CD4-positive, CD25-positive, alpha-beta regulatory T cell (primary cell): Measurements from ENCODE around the gene RPH3AL. TPM values are rescaled to one million over a fixed set of nuclear protein-coding genes. Genes with fewer than 3 reads are reported as not detected.
"Not testable (repeated sequence)": the region's sequence is repeated elsewhere in the genome, so short reads cannot be mapped to it uniquely, and the experiment has no call there.

Source experiments
- ATAC-seq, 2 donors: fragments of 150-1000 bp; cut with Tn5 transposase; one replicate each; pipeline ENCODE4 v1.10.0; 2021; ENCODE audit warnings: low read depth in 2 of 2, moderate number of reproducible peaks in 2 of 2, moderate library complexity in 1 of 2
- DNase-seq, 3 donors: peaks; one replicate each; pipeline versions ENCODE4 v3.0.0 to v3.0.0-alpha.2; 2012 to 2022; ENCODE audit warnings: mixed read lengths in 1 of 3
- H3K27ac ChIP-seq: one replicate; pipeline ENCODE4 v1.7.0; 2013; ENCODE audit warnings: mild to moderate bottlenecking, low read length; ENCODE audit not compliant: insufficient read depth, poor library complexity, severe bottlenecking
- H3K27me3 ChIP-seq: one replicate; pipeline ENCODE4 v1.7.0; 2013; ENCODE audit warnings: low read length; ENCODE audit not compliant: control insufficient read depth, insufficient read depth
- H3K36me3 ChIP-seq: one replicate; pipeline ENCODE4 v1.7.0; 2013; ENCODE audit warnings: mild to moderate bottlenecking, low read length, moderate library complexity; ENCODE audit not compliant: control insufficient read depth, insufficient read depth
- H3K4me1 ChIP-seq: 2 replicates; pipeline ENCODE4 v1.7.0; 2013; ENCODE audit warnings: mild to moderate bottlenecking, low read length; ENCODE audit not compliant: insufficient read depth, control insufficient read depth, poor library complexity, severe bottlenecking
- H3K4me3 ChIP-seq: one replicate; pipeline ENCODE4 v1.7.0; 2013; ENCODE audit warnings: low read depth, mild to moderate bottlenecking, low read length, moderate library complexity
- H3K9me3 ChIP-seq, 2 experiments: 1 replicate in 1 of 2; 2 replicates in 1 of 2; pipeline ENCODE4 v1.7.0; 2013; ENCODE audit warnings: low read length in 2 of 2, mild to moderate bottlenecking in 1 of 2, moderate library complexity in 1 of 2; ENCODE audit not compliant: control insufficient read depth in 2 of 2
- H3K27ac Mint-ChIP-seq, 3 donors: one replicate each; pipeline ENCODE4 v1.8.0; 2020 to 2022; ENCODE audit warnings: mild to moderate bottlenecking in 3 of 3, mixed read lengths in 3 of 3, moderate library complexity in 2 of 3
- H3K27me3 Mint-ChIP-seq: one replicate; pipeline ENCODE4 v1.8.0; 2022; ENCODE audit warnings: mild to moderate bottlenecking, mixed read lengths
- H3K36me3 Mint-ChIP-seq: one replicate; pipeline ENCODE4 v1.8.0; 2020; ENCODE audit warnings: mixed read lengths
- H3K4me1 Mint-ChIP-seq, 4 donors: one replicate each; pipeline ENCODE4 v1.8.0; 2020 to 2022; ENCODE audit warnings: mixed read lengths in 4 of 4, mild to moderate bottlenecking in 1 of 4
- H3K4me3 Mint-ChIP-seq, 4 donors: one replicate each; pipeline ENCODE4 v1.8.0; 2020 to 2022; ENCODE audit warnings: mild to moderate bottlenecking in 4 of 4, mixed read lengths in 4 of 4, moderate library complexity in 3 of 4
- H3K9me3 Mint-ChIP-seq, 7 donors: one replicate each; pipeline ENCODE4 v1.8.0; 2020 to 2022; ENCODE audit warnings: mixed read lengths in 7 of 7, mild to moderate bottlenecking in 3 of 7, moderate library complexity in 2 of 7
- polyA plus RNA-seq, 4 donors: library from polyadenylated mRNA; unstranded; fragments of 300-500 nt; fragmentation: Illumina TruSeq; gene quantifications; one replicate each; pipeline ENCODE4 v1.2.3, GENCODE V29; 2021
- total RNA-seq: library from RNA; stranded (reverse); gene quantifications from one replicate; pipeline ENCODE4 v1.2.3, GENCODE V29; 2022

Gene RPH3AL
- total and polyA plus RNA-seq, 5 donors from 2014 or later, result 0.65 to 5.6 (median 3.0) TPM

DNA sequence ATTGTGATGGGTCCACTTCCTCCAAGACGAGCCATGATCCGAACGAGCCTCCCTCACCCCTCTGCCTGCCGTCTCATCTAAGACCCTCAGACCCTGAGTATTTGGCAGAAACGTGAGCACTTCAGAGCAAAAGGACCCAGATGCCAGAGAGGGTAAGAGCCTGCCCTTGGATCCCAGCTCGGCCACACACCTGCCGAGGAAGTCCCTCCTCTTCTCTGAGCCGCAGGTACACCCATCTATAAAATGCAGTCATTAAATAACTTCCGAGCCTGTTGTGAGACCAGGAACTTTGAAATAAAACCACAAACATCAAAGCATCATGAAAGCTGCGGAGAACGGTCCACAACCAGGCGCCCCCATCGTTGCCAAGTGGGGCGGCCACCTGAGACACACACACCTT is 106.4 kb downstream of the RPH3AL start:
- H3K9me3 Mint-ChIP-seq, result peaks cover 0 to 4% (median 0%) of the 10 kb centered on the region in 7 donors
- Histone ChIP-seq H3K27me3 (no peaks in the 10 kb centered on the region), H3K4me1 (no peaks in the 10 kb centered on the region), H3K27ac (no peak overlapping the region), H3K9me3 (no peaks in the 10 kb centered on the region), H3K36me3 (no peaks in the 10 kb centered on the region), H3K4me3 (no peak overlapping the region)
- H3K4me1 Mint-ChIP-seq, result peaks cover 0 to 4% (median 0%) of the 10 kb centered on the region in 4 donors
- H3K4me3 Mint-ChIP-seq, result no peak overlapping the region
- DNase-seq, result no peak
- H3K27me3 Mint-ChIP-seq, result no peaks in the 10 kb centered on the region
- no peak for ATAC-seq
- H3K36me3 Mint-ChIP-seq, result peaks cover 7% of the 10 kb centered on the region
- peak overlapping the region in 1 of 3 donors; percentile 74 for H3K27ac Mint-ChIP-seq

DNA sequence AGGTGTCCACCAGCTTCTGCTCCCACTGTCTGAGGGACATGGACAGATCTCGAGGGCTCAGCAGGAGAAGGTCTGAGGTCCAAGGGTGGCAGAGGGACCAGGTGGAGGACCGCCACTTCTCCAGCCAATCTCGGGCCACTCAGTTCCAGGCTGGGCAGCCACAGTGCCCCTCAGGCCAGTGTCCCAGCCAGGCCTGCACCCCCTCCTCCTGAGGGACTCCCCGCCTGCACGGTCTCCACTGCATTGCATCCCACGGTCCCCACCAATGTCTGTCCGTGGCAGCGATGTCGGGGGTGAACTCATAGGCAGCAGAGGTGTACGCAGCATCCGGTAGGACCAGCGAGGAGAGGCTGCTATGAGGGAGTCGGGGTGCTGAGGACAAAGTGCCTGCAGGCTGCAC is 107.0 kb downstream of the RPH3AL start:
- H3K9me3 Mint-ChIP-seq, result peaks cover 0 to 4% (median 0%) of the 10 kb centered on the region in 7 donors
- DNase-seq (no peak), ATAC-seq (no peak)
- peaks cover 0 to 4% (median 0%) of the 10 kb centered on the region in 4 donors for H3K4me1 Mint-ChIP-seq
- H3K36me3 ChIP-seq, result no peaks in the 10 kb centered on the region
- H3K4me3 ChIP-seq, result no peak overlapping the region
- H3K9me3 ChIP-seq, result no peaks in the 10 kb centered on the region
- H3K36me3 Mint-ChIP-seq, result peaks cover 7% of the 10 kb centered on the region
- peak overlapping the region in 1 of 3 donors; percentile 74 for H3K27ac Mint-ChIP-seq
- H3K27me3 Mint-ChIP-seq, result no peaks in the 10 kb centered on the region
- no peak overlapping the region for H3K4me3 Mint-ChIP-seq
- H3K27me3 ChIP-seq, result no peaks in the 10 kb centered on the region
- no peak overlapping the region for H3K27ac ChIP-seq
- H3K4me1 ChIP-seq, result no peaks in the 10 kb centered on the region

DNA sequence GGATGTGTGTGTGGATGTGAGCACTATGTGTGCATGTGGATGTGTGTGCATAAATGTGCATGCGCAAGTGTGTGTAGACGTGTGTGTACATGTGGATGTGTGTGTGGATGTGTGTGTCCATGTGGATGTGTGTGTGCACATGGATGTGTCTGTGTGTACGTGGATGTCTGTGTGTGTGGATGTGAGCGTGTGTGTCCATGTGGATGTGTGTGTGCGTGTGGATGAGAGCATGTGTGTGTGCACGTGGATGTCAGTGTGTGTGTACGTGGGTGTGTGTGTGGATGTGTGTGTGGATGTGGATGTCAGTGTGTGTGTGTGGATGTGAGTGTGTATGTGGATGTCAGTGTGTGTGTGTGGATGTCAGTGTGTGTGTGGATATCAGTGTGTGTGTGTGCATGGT is 107.6 kb downstream of the RPH3AL start:
- no peak for DNase-seq
- H3K27ac Mint-ChIP-seq, result peak overlapping the region in 1 of 3 donors; percentile 5

DNA sequence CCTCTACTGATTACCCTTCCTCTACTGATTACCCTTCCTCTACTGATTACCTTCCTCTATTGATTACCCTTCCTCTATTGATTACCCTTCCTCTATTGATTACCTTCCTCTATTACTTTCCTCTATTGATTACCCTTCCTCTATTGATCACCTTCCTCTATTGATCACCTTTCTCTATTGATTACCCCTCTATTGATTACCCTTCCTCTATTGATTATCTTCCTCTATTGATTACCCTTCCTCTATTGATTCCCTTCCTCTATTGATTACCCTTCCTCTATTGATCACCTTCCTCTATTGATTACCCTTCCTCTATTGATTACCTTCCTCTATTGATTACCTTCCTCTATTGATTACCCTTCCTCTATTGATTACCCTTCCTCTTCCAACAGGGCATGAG is 108.7 kb downstream of the RPH3AL start:
- not testable (repeated sequence) for H3K27me3 Mint-ChIP-seq, H3K27ac Mint-ChIP-seq, H3K36me3 Mint-ChIP-seq, H3K27me3 ChIP-seq, H3K4me3 Mint-ChIP-seq, H3K4me1 Mint-ChIP-seq, H3K4me3 ChIP-seq, ATAC-seq, H3K27ac ChIP-seq, H3K9me3 Mint-ChIP-seq, H3K9me3 ChIP-seq, H3K4me1 ChIP-seq, DNase-seq, H3K36me3 ChIP-seq

More for the DNA sequence above, 107.6 kb downstream of the RPH3AL start:
- Mint-ChIP-seq H3K4me3 (no peak overlapping the region), H3K36me3 (peaks cover 7% of the 10 kb centered on the region), H3K4me1 (peaks cover 0 to 4% (median 0%) of the 10 kb centered on the region in 4 donors), H3K27me3 (no peaks in the 10 kb centered on the region), H3K9me3 (peaks cover 0 to 4% (median 0%) of the 10 kb centered on the region in 7 donors)
- no peak for ATAC-seq
- H3K27ac ChIP-seq, result no peak overlapping the region
- no peaks in the 10 kb centered on the region for H3K4me1 ChIP-seq
- H3K27me3 ChIP-seq, result no peaks in the 10 kb centered on the region
- no peak overlapping the region for H3K4me3 ChIP-seq
- H3K9me3 ChIP-seq, result no peaks in the 10 kb centered on the region
- no peaks in the 10 kb centered on the region for H3K36me3 ChIP-seq

DNA sequence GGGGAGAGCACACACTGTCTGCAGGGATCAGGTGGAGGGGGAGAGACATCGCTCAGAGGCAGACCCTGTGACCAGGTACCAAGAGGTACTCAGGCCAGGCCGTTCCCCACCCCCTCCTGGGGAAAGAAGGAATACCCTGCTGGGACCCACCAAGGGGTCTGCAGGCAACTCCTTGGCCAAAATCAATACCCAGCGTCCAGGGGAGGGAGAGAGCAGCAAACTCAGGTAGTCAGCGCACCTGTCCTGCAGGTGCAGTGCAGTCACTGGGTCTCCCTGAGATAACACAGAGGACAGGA is 113.7 kb downstream of the RPH3AL start:
- DNase-seq, result no peak
- H3K4me3 ChIP-seq, result no peak overlapping the region
- Mint-ChIP-seq H3K36me3 (no peaks in the 10 kb centered on the region), H3K9me3 (peaks cover 0 to 2% (median 0%) of the 10 kb centered on the region in 7 donors), H3K4me3 (no peak overlapping the region), H3K27me3 (no peaks in the 10 kb centered on the region), H3K4me1 (no peaks in the 10 kb centered on the region), H3K27ac (no peak overlapping the region)
- H3K9me3 ChIP-seq, result no peaks in the 10 kb centered on the region
- no peak overlapping the region for H3K27ac ChIP-seq
- H3K36me3 ChIP-seq, result no peaks in the 10 kb centered on the region
- no peak for ATAC-seq
- no peaks in the 10 kb centered on the region for H3K27me3 ChIP-seq
- H3K4me1 ChIP-seq, result no peaks in the 10 kb centered on the region

DNA sequence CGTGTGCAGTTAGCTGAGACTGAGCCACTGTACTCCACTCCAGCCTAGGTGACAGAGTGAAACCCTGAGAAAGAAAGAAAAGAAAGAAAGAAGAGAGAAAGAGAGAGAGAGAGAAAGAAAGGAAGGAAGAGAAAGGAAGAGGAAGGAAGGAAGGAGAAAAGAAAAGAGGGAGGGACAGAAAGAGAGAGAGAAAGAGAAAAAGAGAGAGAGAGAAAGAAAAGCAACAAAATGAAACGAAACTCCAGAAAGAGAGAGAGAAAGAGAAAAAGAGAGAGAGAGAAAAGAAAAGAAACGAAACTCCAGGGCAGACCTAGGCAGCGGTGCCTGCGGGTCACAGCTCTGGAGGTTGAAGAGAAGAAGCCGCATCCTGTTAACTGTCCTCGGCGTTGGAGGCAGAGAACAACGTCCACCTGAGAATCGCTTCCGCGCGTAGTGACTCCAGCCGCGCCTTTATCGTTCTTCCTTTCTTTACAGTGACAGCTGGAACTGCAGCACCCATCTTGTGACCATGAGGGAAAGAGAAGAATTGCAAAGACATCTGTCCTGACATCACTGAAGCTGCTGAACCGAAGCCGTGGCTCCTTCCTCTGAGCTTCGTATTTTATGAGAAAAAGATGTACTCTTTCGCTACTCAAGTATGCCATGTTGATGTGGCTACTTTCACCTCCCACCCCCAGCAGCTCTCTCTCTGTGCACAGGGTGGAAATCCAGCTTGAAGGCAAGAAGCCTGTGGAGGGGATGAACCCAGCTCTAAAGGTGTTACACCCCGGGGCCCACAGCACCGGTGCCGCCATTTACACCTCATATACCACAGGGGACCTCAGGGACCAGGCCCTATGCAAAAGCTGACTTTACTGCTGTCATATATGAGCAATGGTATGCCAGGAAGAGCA is 114.3 kb downstream of the RPH3AL start:
- no peaks in the 10 kb centered on the region for H3K36me3 ChIP-seq
- no peaks in the 10 kb centered on the region for H3K36me3 Mint-ChIP-seq
- no peaks in the 10 kb centered on the region for H3K27me3 ChIP-seq
- H3K4me3 ChIP-seq, result no peak overlapping the region
- H3K27me3 Mint-ChIP-seq, result no peaks in the 10 kb centered on the region
- H3K9me3 Mint-ChIP-seq, result no peaks in the 10 kb centered on the region
- H3K27ac Mint-ChIP-seq, result no peak overlapping the region
- no peaks in the 10 kb centered on the region for H3K4me1 ChIP-seq
- no peaks in the 10 kb centered on the region for H3K4me1 Mint-ChIP-seq
- no peak for ATAC-seq
- no peaks in the 10 kb centered on the region for H3K9me3 ChIP-seq
- no peak overlapping the region for H3K27ac ChIP-seq
- DNase-seq, result no peak
- no peak overlapping the region for H3K4me3 Mint-ChIP-seq

DNA sequence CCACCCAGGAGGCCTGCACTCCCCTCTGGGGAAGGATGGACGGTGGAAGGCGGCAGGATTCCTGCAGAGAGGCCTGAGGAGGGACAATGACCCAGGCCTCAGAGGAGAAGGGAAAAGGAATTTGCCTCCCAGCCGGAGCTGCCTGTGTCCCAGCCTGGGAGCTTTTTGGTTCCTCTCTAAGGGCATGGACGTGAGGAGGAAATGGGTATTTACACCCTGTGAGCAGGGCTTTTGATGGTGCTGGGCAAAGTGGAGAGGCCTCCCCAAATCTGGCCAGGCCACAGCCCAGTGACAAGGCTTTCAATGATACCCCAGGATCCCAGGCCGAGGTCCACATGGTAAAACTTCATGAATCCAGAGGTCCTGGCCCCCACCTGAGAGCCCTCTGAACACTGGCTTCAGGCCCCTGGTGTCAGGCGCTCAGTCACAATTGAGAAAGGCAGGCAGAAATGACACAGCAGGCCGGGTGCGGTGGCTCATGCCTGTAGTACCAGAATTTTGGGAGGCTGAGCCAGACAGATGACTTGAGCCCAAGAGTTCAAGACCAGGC is 115.1 kb downstream of the RPH3AL start:
- Histone ChIP-seq H3K36me3 (no peaks in the 10 kb centered on the region), H3K4me3 (no peak overlapping the region), H3K27ac (no peak overlapping the region), H3K27me3 (no peaks in the 10 kb centered on the region), H3K4me1 (no peaks in the 10 kb centered on the region), H3K9me3 (no peaks in the 10 kb centered on the region)
- Mint-ChIP-seq H3K4me1 (no peaks in the 10 kb centered on the region), H3K27me3 (no peaks in the 10 kb centered on the region), H3K9me3 (peaks cover 0 to 1% (median 0%) of the 10 kb centered on the region in 7 donors), H3K27ac (no peak overlapping the region), H3K4me3 (no peak overlapping the region), H3K36me3 (no peaks in the 10 kb centered on the region)
- ATAC-seq (no peak), DNase-seq (no peak)
